Measurements from ENCODE around the gene TMEM179B. TPM values are rescaled to one million over a fixed set of nuclear protein-coding genes. Genes with fewer than 3 reads are reported as not detected.

Gene TMEM179B
- total and polyA plus RNA-seq, 9 of the 15 experiments (the other 6 are each of a cell fraction or from before 2014, with no cell fraction given) = 27.7 to 105 (median 37.0) TPM

- TF ChIP-seq HES1 (IDR thresholded peaks at IDR 0.05; ENCODE audit: low read depth) = no peak
- no peak for TF ChIP-seq GATAD2B (IDR thresholded peaks at IDR 0.05; ENCODE audit: borderline replicate concordance)
- TF ChIP-seq PURB (CRISPR knock-in tag; IDR thresholded peaks at IDR 0.05; ENCODE audit: low read depth) = no peak
Observed at GRCh38 chr11:62775646-62776045, 11.6 kb upstream of the TMEM179B start (continued).

- no peaks in the 10 kb centered on the region for H4K20me1 ChIP-seq (replicated peaks; ENCODE audit: control insufficient read depth, insufficient read depth, low read length)
- no peak overlapping the region for H3K4me2 ChIP-seq (ENCODE audit: insufficient read depth, low read length)
- DNase-seq (ENCODE audit: extremely low read depth in 1 of 4, low spot score in 3 of 4) (peak in 2 of 4 experiments; percentile 2 to 3), ATAC-seq (no peak), FAIRE-seq (no peak)
- in situ Hi-C loops (cut with MboI) (no loop called here), intact Hi-C loops (cut with micrococcal nuclease) (no loop called here)
- H3K4me3 ChIP-seq = no peak overlapping the region
- ChIA-PET POLR2A (no interaction called here), CTCF (ENCODE audit: low intra/inter-chr PET ratio) (no interaction called here)
- 70% methylated on average over 2 of the region's 2 CpGs for WGBS (ENCODE audit: insufficient coverage, low coverage, missing lambda C conversion rate)
- H3K27me3 ChIP-seq (ENCODE audit: control insufficient read depth in 2 of 2, insufficient read depth in 2 of 2, low read length in 2 of 2) = no peaks in the 10 kb centered on the region
- BruUV-seq (replicated peaks) = no TSS peak
- no peaks in the 10 kb centered on the region for H3K9me1 ChIP-seq (ENCODE audit: control insufficient read depth, insufficient read depth, low read length)
- peaks cover 0 to 3% of the 10 kb centered on the region in 2 experiments; a peak in 2 of 5 replicates for H3K4me1 ChIP-seq (replicated peaks in 1 of 2; ENCODE audit: control insufficient read depth in 2 of 2, insufficient read depth in 2 of 2, low read length in 2 of 2)
- no peak overlapping the region for H3K27ac ChIP-seq (ENCODE audit: extremely low read depth, low read depth, low read length)
- H3K9ac ChIP-seq (ENCODE audit: insufficient read depth in 1 of 2, low read depth in 2 of 2, low read length in 2 of 2) = 0 out of 4 replicates have a peak overlapping the region, but pooled peaks of 1 of the 2 experiments have one; percentile 36
- H3K9me3 ChIP-seq (replicated peaks; ENCODE audit: control insufficient read depth, insufficient read depth, low read depth, low read length) = no peaks in the 10 kb centered on the region
- H3K79me2 ChIP-seq (ENCODE audit: control insufficient read depth, insufficient read depth, low read length) = peaks cover 19% of the 10 kb centered on the region
- no peak overlapping the region for H2AFZ ChIP-seq (ENCODE audit: low read depth, low read length)
- H3K36me3 ChIP-seq (ENCODE audit: control insufficient read depth, insufficient read depth, low read length) = peaks cover 59% of the 10 kb centered on the region
- no peak for TF ChIP-seq DIDO1 (tag; IDR thresholded peaks at IDR 0.05; ENCODE audit: low read depth)
- TF ChIP-seq BRF1 (IDR thresholded peaks at IDR 0.05; ENCODE audit: borderline replicate concordance, extremely low read depth, insufficient read length) = no peak
- no peak for TF ChIP-seq TAF7 (tag; IDR thresholded peaks at IDR 0.05)
- TF ChIP-seq DDX20 (tag; IDR thresholded peaks at IDR 0.05; ENCODE audit: low read depth) = no peak
- no peak for TF ChIP-seq TRIM28 (IDR thresholded peaks at IDR 0.05)
- TF ChIP-seq ZC3H8 (IDR thresholded peaks at IDR 0.05) = no peak
- TF ChIP-seq ZNF3 (CRISPR knock-in tag; IDR thresholded peaks at IDR 0.05) = no peak
- no peak for TF ChIP-seq ZSCAN29 (IDR thresholded peaks at IDR 0.05)
- no peak for TF ChIP-seq HDGF (IDR thresholded peaks at IDR 0.05)
- no peak for TF ChIP-seq ZC3H11A (IDR thresholded peaks at IDR 0.05; ENCODE audit: low read depth, low read length)
- TF ChIP-seq KHSRP (IDR thresholded peaks at IDR 0.05) = no peak
Observed at GRCh38 chr11:62777389-62777788, 9.8 kb upstream of the TMEM179B start.
